Activated CD4-positive, alpha-beta T cell treated with anti-CD3 and anti-CD28 coated beads for 1 hour (primary cell): ENCODE measurements around the gene DUS1L.

Source experiments
- DNase-seq: peaks from one replicate; pipeline ENCODE4 v3.0.0-alpha.2; 2020

The DUS1L gene

GRCh38 chr17:82010575-82011525 lies 54.8 kb downstream of the DUS1L start:
- DNase-seq, result no peak

- DNase-seq, result no peak
Observed at GRCh38 chr17:82009413-82009812, 56.2 kb downstream of the DUS1L start.

- no peak for DNase-seq
Observed at GRCh38 chr17:82008941-82009405, 56.6 kb downstream of the DUS1L start.

DNA sequence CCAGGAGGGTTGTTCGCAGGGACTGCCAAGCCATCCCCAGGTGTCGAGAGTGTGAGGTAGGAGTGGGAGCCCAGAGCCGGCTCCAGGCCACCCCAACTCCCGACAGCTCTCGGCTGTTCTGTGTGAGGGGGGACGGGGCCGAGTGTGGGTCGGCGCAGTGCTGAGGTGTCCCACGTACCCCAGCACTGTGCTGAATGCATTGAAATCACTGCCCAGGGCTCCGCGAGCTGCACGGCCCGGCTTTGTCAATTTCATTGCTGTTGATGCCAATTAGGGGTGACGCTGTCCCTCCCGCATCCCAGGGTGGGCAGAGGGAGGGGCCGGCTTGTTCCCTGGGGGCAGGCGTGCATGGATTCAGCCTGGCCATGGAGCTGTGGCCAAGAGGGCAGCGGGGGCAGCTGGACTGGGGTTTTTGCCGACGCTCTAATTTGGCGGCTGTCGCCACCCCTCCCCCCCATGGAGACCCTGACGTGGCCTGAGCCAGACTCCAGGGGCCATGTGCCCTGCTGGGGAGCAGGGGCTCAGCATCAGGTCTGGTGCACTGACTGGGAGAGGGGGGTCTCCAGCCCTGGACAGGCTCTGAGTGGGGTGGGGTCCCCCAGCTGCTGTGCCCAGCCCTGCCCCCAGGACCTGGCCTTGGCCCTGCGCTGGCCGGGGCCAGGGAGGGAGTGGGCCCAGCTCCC lies 57.2 kb downstream of the DUS1L start:
- no peak for DNase-seq
